Choroid plexus epithelial cell (primary cell): ENCODE data around the gene SEMA6C.

Source experiments
- DNase-seq: peaks from one replicate; pipeline ENCODE4 v3.0.0-alpha.2; 2010; ENCODE audit warnings: low read depth
- H3K4me3 ChIP-seq: 2 replicates; pipeline ENCODE4 v1.5.1; 2011; ENCODE audit warnings: low read depth, mild to moderate bottlenecking, control low read depth, low read length, moderate library complexity
- TF ChIP-seq, protein P1 (sequence below): conservative IDR thresholded peaks from 2 replicates; pipeline ENCODE4 v1.5.1; 2011; ENCODE audit warnings: low read depth, mild to moderate bottlenecking, control low read depth, inconsistent platforms, low read length, moderate library complexity

The SEMA6C gene

DNA sequence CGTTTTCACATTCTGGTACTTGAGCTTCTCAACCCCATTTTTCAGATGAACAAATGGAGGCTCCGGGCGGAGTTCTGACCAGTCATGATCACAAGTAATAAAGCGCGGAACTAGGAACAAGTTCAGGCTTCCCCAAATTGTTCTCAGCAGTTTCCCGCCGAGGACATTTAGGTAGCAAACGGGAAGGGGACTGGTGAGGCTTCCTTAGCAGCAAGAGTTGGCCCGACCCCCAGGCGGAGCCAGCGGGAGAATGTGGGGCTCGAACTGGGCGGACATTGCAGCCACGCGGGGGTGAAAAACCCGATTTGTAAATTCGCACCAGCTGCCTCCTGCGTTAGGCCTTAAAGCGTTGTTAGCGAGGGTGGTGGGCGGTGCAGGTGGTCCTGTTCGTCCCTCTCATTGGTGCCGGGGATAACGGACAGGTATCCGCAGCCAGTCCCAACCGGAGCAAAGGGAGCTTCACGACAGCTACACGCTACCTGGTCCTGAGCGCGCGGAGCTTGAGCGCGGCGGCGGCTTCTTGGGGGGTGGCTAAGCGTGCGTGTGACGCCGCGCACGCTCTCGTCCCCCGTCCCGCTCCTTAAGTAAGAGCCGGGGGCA is 15.3 kb downstream of the SEMA6C start:
- TF ChIP-seq, protein P1, sequence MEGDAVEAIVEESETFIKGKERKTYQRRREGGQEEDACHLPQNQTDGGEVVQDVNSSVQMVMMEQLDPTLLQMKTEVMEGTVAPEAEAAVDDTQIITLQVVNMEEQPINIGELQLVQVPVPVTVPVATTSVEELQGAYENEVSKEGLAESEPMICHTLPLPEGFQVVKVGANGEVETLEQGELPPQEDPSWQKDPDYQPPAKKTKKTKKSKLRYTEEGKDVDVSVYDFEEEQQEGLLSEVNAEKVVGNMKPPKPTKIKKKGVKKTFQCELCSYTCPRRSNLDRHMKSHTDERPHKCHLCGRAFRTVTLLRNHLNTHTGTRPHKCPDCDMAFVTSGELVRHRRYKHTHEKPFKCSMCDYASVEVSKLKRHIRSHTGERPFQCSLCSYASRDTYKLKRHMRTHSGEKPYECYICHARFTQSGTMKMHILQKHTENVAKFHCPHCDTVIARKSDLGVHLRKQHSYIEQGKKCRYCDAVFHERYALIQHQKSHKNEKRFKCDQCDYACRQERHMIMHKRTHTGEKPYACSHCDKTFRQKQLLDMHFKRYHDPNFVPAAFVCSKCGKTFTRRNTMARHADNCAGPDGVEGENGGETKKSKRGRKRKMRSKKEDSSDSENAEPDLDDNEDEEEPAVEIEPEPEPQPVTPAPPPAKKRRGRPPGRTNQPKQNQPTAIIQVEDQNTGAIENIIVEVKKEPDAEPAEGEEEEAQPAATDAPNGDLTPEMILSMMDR: peak; percentile 18
- peak; percentile 96 for DNase-seq
- peak overlapping the region; percentile 56 for H3K4me3 ChIP-seq

DNA sequence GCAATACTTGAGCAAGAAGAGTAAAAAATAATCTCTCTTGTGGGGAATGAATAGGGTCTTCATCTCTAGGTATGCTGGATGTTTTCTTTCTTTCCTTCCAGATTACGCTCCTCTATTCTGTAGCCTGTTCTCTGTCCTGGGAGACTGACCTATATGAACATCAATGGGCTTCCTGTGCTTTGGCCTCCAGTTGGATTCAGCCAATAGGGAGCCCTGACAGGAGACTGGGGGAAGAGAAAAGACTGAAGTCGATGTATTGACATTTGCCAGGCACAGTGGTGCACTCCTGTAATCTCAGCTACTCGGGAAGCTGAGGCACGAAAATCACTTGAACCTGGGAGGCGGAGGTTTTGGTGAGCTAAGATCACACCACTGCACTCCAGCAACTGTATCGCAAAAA is 17.6 kb downstream of the SEMA6C start:
- H3K4me3 ChIP-seq: no peak overlapping the region
- TF ChIP-seq, protein P1: no peak
- no peak for DNase-seq

DNA sequence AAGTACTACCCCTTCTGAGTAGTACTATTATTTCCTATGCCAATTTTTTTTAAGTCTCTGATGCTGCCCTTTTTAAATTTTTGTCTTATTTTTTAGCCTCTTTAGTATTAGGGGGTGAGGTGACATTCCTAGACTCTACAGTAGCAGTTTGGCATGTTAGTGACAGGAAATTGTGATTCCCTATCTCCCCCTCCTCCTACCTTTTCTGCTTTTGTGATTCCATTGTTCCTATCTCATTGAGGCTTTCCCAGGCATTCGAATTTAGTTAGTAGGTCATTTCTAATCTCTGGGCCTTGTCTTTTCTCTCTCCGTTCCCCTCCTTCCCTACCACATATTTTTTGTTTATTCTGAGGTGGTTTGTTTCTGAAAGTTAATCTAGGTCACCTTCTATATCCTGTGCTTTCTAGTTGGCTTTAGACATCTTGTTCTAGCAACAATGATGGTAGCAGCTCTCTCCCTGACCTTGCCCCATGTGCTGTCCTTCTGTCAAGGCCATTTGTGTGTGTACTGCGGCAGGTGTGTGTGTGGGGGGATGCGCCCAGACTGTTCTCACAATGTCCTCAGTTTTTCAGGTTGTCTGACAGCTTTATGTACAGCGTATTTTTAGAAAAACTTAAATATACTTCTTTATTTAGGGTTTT is 21.5 kb downstream of the SEMA6C start:
- TF ChIP-seq, protein P1: no peak
- no peak overlapping the region for H3K4me3 ChIP-seq
- DNase-seq: no peak

DNA sequence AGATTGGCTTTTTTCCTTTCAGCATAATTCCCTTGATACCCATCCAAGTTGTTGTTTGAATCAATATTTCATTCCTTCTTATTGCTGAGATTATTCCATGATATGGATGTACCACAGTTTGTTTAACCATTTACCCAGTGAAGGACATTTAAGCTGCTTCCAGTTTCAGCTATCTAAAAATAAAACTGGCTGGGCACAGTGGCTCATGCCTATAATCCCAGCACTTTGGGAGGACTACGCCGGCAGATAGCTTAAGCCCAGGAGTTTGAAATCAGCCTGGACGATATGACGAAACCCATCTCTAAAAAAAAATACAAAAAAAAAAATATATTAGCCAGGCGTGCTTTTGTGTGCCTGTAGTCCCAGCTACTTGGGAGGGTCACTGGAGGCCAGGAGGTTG is 32.6 kb downstream of the SEMA6C start:
- TF ChIP-seq, protein P1: no peak
- no peak for DNase-seq
- no peak overlapping the region for H3K4me3 ChIP-seq

DNA sequence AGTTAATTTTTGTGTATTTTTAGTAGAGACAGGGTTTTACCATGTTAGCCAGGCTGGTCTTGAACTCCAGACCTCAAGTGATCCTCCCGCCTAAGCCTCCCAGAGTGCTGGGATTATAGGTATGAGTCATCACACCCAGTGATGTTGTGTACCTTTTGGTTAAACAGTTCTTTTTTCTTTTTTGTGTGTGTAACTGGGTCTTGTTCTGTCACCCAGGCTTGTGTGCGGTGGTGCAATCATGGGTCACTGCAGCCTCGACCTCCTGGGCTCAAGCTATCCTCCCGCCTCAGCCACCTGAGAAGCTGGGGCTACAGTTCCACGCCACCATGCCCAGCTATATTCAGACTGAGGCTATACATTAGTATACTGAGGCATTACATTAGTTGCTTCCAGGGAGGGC is 38.1 kb downstream of the SEMA6C start:
- DNase-seq: no peak

DNA sequence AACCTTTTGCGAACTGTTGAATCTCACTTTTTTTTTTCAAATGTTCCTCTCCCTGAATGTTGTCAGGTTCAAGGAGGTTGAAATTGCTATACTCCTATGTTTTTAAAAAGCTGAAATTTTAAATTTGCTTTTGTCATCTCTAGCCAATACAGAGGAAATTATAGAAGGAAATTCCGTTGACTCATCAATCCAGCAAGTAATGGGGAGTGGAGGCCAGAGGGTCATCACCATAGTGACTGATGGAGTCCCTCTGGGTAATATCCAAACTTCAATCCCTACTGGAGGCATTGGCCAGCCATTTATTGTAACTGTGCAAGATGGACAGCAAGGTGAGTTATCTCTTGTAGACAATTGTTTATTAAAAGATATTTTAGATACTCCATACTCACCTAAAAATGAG is 39.5 kb downstream of the SEMA6C start:
- peak; percentile 48 for DNase-seq
- no peak overlapping the region for H3K4me3 ChIP-seq
- TF ChIP-seq, protein P1: no peak

More for the DNA sequence above, 38.1 kb downstream of the SEMA6C start:
- TF ChIP-seq, protein P1: no peak
- H3K4me3 ChIP-seq: no peak overlapping the region

DNA sequence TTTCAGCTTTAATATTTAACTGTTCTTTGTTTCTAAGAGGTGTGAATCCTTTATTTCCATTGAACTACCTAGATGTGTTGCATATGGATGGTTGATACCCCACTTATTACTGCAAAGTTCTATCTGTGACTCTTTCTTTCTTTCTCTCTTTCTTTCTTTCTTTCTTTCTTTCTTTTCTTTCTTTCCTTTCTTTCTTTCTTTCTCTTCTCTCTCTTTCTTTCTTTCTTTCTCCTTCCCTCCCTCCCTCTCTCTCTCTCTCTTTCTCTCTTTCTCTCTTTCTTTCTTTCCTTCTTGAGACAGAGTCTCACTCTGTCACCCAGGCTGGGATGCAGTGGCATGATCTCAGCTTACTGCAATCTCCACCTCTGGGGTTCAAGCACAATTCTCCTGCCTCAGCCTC is 41.8 kb downstream of the SEMA6C start:
- no peak for DNase-seq
- TF ChIP-seq, protein P1: no peak
- H3K4me3 ChIP-seq: no peak overlapping the region
